Loucy (cell line): ENCODE data around the gene STX16.

Experiments
- H2AFZ ChIP-seq: fragments of 200-600 bp; sonication (generic); 2 replicates; pipeline ENCODE4 v1.6.0; 2016; ENCODE audit warnings: antibody characterized with exemption, mild to moderate bottlenecking, low read length, moderate library complexity
- H3F3A ChIP-seq: fragments of 200-600 bp; 2 replicates; pipeline ENCODE4 v1.6.0; 2016; ENCODE audit warnings: antibody characterized with exemption, low read depth, mild to moderate bottlenecking
- H3K27me3 ChIP-seq: fragments of 200-600 bp; sonication (generic); 2 replicates; pipeline ENCODE4 v1.6.1; 2014; ENCODE audit warnings: low read length, mild to moderate bottlenecking; ENCODE audit not compliant: insufficient read depth, poor library complexity, severe bottlenecking
- H3K36me3 ChIP-seq: fragments of 200-600 bp; sonication (generic); 2 replicates; pipeline ENCODE4 v1.6.1; 2016; ENCODE audit warnings: low read length; ENCODE audit not compliant: insufficient read depth
- H3K4me1 ChIP-seq: fragments of 200-600 bp; sonication (generic); 2 replicates; pipeline ENCODE4 v1.5.1; 2014; ENCODE audit warnings: low read length, mild to moderate bottlenecking; ENCODE audit not compliant: insufficient read depth, poor library complexity, severe bottlenecking
- H3K4me2 ChIP-seq: fragments of 200-600 bp; sonication (generic); 2 replicates; pipeline ENCODE4 v1.6.0; 2014; ENCODE audit warnings: antibody characterized with exemption, low read length, low read depth, mild to moderate bottlenecking; ENCODE audit not compliant: poor library complexity, severe bottlenecking
- H3K4me3 ChIP-seq: fragments of 200-600 bp; sonication (generic); 2 replicates; pipeline ENCODE4 v1.5.1; 2014; ENCODE audit warnings: low read length, mild to moderate bottlenecking, mixed read lengths; ENCODE audit not compliant: poor library complexity, severe bottlenecking
- H3K79me2 ChIP-seq: fragments of 200-600 bp; sonication (generic); 2 replicates; pipeline ENCODE4 v1.6.1; 2014; ENCODE audit warnings: low read length; ENCODE audit not compliant: insufficient read depth
- H3K9ac ChIP-seq: fragments of 200-600 bp; sonication (generic); 2 replicates; pipeline ENCODE4 v1.6.0; 2014; ENCODE audit warnings: mild to moderate bottlenecking, low read depth, low read length, moderate library complexity; ENCODE audit not compliant: poor library complexity, severe bottlenecking
- H3K9me2 ChIP-seq: fragments of 200-600 bp; sonication (generic); replicated peaks from 2 replicates; pipeline ENCODE4 v1.6.1; 2016; ENCODE audit warnings: low read depth, low read length, mixed read lengths
- H3K9me3 ChIP-seq: fragments of 200-600 bp; sonication (generic); 2 replicates; pipeline ENCODE4 v1.6.1; 2014; ENCODE audit warnings: mild to moderate bottlenecking, antibody characterized with exemption, low read length, low read depth; ENCODE audit not compliant: insufficient read depth
- H4K20me1 ChIP-seq: fragments of 200-600 bp; sonication (generic); 2 replicates; pipeline ENCODE4 v1.6.0; 2014; ENCODE audit warnings: antibody characterized with exemption, low read length, mild to moderate bottlenecking; ENCODE audit not compliant: insufficient read depth, poor library complexity, severe bottlenecking
- EZH2phosphoT487 ChIP-seq: fragments of 200-600 bp; IDR thresholded peaks from 2 replicates; pipeline ENCODE4 v1.6.1; 2018; ENCODE audit warnings: antibody characterized with exemption, mild to moderate bottlenecking, moderate library complexity, borderline replicate concordance
- TF ChIP-seq, protein P1 (sequence below): fragments of 200-600 bp; sonication (generic); conservative IDR thresholded peaks from 2 replicates; pipeline ENCODE4 v1.5.1; 2014; ENCODE audit warnings: mild to moderate bottlenecking, antibody characterized with exemption, low read length

Gene STX16

GRCh38 chr20:58709013-58709702 lies 58.1 kb downstream of the STX16 start:
- H3K27me3 ChIP-seq: no peaks in the 10 kb centered on the region
- H3K4me1 ChIP-seq: no peaks in the 10 kb centered on the region
- H3F3A ChIP-seq: no peaks in the 10 kb centered on the region
- H2AFZ ChIP-seq: no peak overlapping the region
- H3K9me3 ChIP-seq: no peaks in the 10 kb centered on the region
- H3K9me2 ChIP-seq: no peaks in the 10 kb centered on the region
- H3K4me2 ChIP-seq: no peak overlapping the region
- H4K20me1 ChIP-seq: no peaks in the 10 kb centered on the region
- TF ChIP-seq, protein P1, sequence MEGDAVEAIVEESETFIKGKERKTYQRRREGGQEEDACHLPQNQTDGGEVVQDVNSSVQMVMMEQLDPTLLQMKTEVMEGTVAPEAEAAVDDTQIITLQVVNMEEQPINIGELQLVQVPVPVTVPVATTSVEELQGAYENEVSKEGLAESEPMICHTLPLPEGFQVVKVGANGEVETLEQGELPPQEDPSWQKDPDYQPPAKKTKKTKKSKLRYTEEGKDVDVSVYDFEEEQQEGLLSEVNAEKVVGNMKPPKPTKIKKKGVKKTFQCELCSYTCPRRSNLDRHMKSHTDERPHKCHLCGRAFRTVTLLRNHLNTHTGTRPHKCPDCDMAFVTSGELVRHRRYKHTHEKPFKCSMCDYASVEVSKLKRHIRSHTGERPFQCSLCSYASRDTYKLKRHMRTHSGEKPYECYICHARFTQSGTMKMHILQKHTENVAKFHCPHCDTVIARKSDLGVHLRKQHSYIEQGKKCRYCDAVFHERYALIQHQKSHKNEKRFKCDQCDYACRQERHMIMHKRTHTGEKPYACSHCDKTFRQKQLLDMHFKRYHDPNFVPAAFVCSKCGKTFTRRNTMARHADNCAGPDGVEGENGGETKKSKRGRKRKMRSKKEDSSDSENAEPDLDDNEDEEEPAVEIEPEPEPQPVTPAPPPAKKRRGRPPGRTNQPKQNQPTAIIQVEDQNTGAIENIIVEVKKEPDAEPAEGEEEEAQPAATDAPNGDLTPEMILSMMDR: no peak
- TF ChIP-seq EZH2phosphoT487: no peak
- H3K79me2 ChIP-seq: no peaks in the 10 kb centered on the region
- no peak overlapping the region for H3K4me3 ChIP-seq
- no peaks in the 10 kb centered on the region for H3K36me3 ChIP-seq
- no peak overlapping the region for H3K9ac ChIP-seq

GRCh38 chr20:58709703-58710039 lies 58.6 kb downstream of the STX16 start:
- Histone ChIP-seq H3F3A (no peaks in the 10 kb centered on the region), H4K20me1 (no peaks in the 10 kb centered on the region), H3K36me3 (no peaks in the 10 kb centered on the region), H3K4me3 (no peak overlapping the region), H3K79me2 (no peaks in the 10 kb centered on the region), H2AFZ (no peak overlapping the region), H3K9me3 (no peaks in the 10 kb centered on the region), H3K9me2 (no peaks in the 10 kb centered on the region), H3K4me1 (no peaks in the 10 kb centered on the region), H3K27me3 (no peaks in the 10 kb centered on the region), H3K4me2 (no peak overlapping the region), H3K9ac (no peak overlapping the region)
- TF ChIP-seq, protein P1: no peak
- TF ChIP-seq EZH2phosphoT487: no peak

- no peak for TF ChIP-seq EZH2phosphoT487
- TF ChIP-seq, protein P1: no peak
- H3K27me3 ChIP-seq: no peaks in the 10 kb centered on the region
- no peaks in the 10 kb centered on the region for H3K4me1 ChIP-seq
Measured at GRCh38 chr20:58710481-58711265, 59.6 kb downstream of the STX16 start.

More at GRCh38 chr20:58710481-58711265, 59.6 kb downstream of the STX16 start:
- Histone ChIP-seq H3K9ac (no peak overlapping the region), H3K4me2 (no peak overlapping the region), H3K36me3 (no peaks in the 10 kb centered on the region), H3K4me3 (no peak overlapping the region), H3K9me3 (no peaks in the 10 kb centered on the region), H2AFZ (no peak overlapping the region), H3F3A (no peaks in the 10 kb centered on the region), H3K79me2 (no peaks in the 10 kb centered on the region), H4K20me1 (no peaks in the 10 kb centered on the region), H3K9me2 (no peaks in the 10 kb centered on the region)
